ENCODE measurements around the gene DAAM1. TPM values are rescaled to one million over a fixed set of nuclear protein-coding genes. Genes with fewer than 3 reads are reported as not detected.

The DAAM1 gene
- total and polyA plus RNA-seq, 8 donors: 5.8 to 204 (median 31.3) TPM

GRCh38 chr14:59262717-59263454, 74.4 kb downstream of the DAAM1 start:
- Histone ChIP-seq H3K9me3 (no peaks in the 10 kb centered on the region), H3K27ac (no peak overlapping the region), H3K36me3 (peaks cover 3 to 37% (median 30%) of the 10 kb centered on the region in 4 donors), H3K27me3 (no peaks in the 10 kb centered on the region), H3K4me1 (peaks cover 0 to 25% (median 10%) of the 10 kb centered on the region in 4 donors), H3K4me3 (no peak overlapping the region)
- intact Hi-C loops (cut with DNase I; ENCODE audit: low total_unique reads): no loop called here
- WGBS, 5 donors: 74 to 78% (median 77%) methylated on average over 7 of the region's 7 CpGs
- TF ChIP-seq EP300 (IDR thresholded peaks at IDR 0.05): no peak
- TF ChIP-seq POLR2AphosphoS5 (IDR thresholded peaks at IDR 0.05): no peak
- peak in 1 of 7 experiments; percentile 24 for TF ChIP-seq CTCF (IDR thresholded peaks at IDR 0.05)
- TF ChIP-seq POLR2A (IDR thresholded peaks at IDR 0.05): no peak
- peak in 1 of 2 donors; percentile 49 for DNase-seq

- no peaks in the 10 kb centered on the region for H3K27me3 ChIP-seq
- DNase-seq: no peak
- TF ChIP-seq EP300 (IDR thresholded peaks at IDR 0.05) (no peak), POLR2A (IDR thresholded peaks at IDR 0.05) (no peak), POLR2AphosphoS5 (IDR thresholded peaks at IDR 0.05) (no peak)
- intact Hi-C loops (cut with DNase I; ENCODE audit: low total_unique reads): no loop called here
- no peak overlapping the region for H3K27ac ChIP-seq
- H3K4me1 ChIP-seq: peaks cover 0 to 12% (median 5%) of the 10 kb centered on the region in 4 donors
- H3K9me3 ChIP-seq: no peaks in the 10 kb centered on the region
- H3K36me3 ChIP-seq: peaks cover 3 to 49% (median 40%) of the 10 kb centered on the region in 4 donors
- no peak overlapping the region for H3K4me3 ChIP-seq
These were observed 77.3 kb downstream of the DAAM1 start for GRCh38 chr14:59265808-59266207.

- peaks cover 3 to 49% (median 40%) of the 10 kb centered on the region in 4 donors for H3K36me3 ChIP-seq
- no peak for TF ChIP-seq POLR2AphosphoS5 (IDR thresholded peaks at IDR 0.05)
- no peak for TF ChIP-seq POLR2A (IDR thresholded peaks at IDR 0.05)
- TF ChIP-seq EP300 (IDR thresholded peaks at IDR 0.05): no peak
- TF ChIP-seq CTCF (IDR thresholded peaks at IDR 0.05): no peak
- H3K27ac ChIP-seq: no peak overlapping the region
- intact Hi-C loops (cut with DNase I; ENCODE audit: low total_unique reads): no loop called here
- H3K4me1 ChIP-seq: peaks cover 0 to 16% (median 4%) of the 10 kb centered on the region in 4 donors
- no peaks in the 10 kb centered on the region for H3K27me3 ChIP-seq
- DNase-seq: no peak
- H3K9me3 ChIP-seq: no peaks in the 10 kb centered on the region
- no peak overlapping the region for H3K4me3 ChIP-seq
- 83 to 95% (median 91%) methylated on average over 2 of the region's 2 CpGs for WGBS, 5 donors
These were observed 78.6 kb downstream of the DAAM1 start for GRCh38 chr14:59267046-59267445.

- Histone ChIP-seq H3K4me1 (peaks cover 0 to 12% (median 3%) of the 10 kb centered on the region in 4 donors), H3K9me3 (no peaks in the 10 kb centered on the region), H3K36me3 (peaks cover 3 to 49% (median 40%) of the 10 kb centered on the region in 4 donors), H3K27me3 (no peaks in the 10 kb centered on the region), H3K4me3 (no peak overlapping the region), H3K27ac (no peak overlapping the region)
- WGBS, 5 donors: 84 to 97% (median 92%) methylated on average over 10 of the region's 10 CpGs
- intact Hi-C loops (cut with DNase I; ENCODE audit: low total_unique reads): no loop called here
- no peak for TF ChIP-seq EP300 (IDR thresholded peaks at IDR 0.05)
- no peak for TF ChIP-seq CTCF (IDR thresholded peaks at IDR 0.05)
- TF ChIP-seq POLR2AphosphoS5 (IDR thresholded peaks at IDR 0.05): no peak
- TF ChIP-seq POLR2A (IDR thresholded peaks at IDR 0.05): no peak
- no peak for DNase-seq
These were observed 79.5 kb downstream of the DAAM1 start for GRCh38 chr14:59268011-59268410.

- no peak for DNase-seq
- WGBS, 5 donors: 93 to 97% (median 96%) methylated on average over 5 of the region's 5 CpGs
- TF ChIP-seq EP300 (IDR thresholded peaks at IDR 0.05) (no peak), CTCF (IDR thresholded peaks at IDR 0.05) (no peak), POLR2AphosphoS5 (IDR thresholded peaks at IDR 0.05) (no peak), POLR2A (IDR thresholded peaks at IDR 0.05) (no peak)
- no peaks in the 10 kb centered on the region for H3K9me3 ChIP-seq
- H3K4me1 ChIP-seq: peaks cover 0 to 10% (median under 1%) of the 10 kb centered on the region in 4 donors
- H3K36me3 ChIP-seq: peaks cover 2 to 43% (median 35%) of the 10 kb centered on the region in 4 donors
- no peaks in the 10 kb centered on the region for H3K27me3 ChIP-seq
- H3K4me3 ChIP-seq: no peak overlapping the region
- intact Hi-C loops (cut with DNase I; ENCODE audit: low total_unique reads): no loop called here
- H3K27ac ChIP-seq: no peak overlapping the region
These were observed 80.4 kb downstream of the DAAM1 start for GRCh38 chr14:59268858-59269257.
